GM12891 (cell line): Measurements from ENCODE around the gene ARHGAP6.
A peak's percentile ranks its signal among the peaks of the same experiment; 100 is the strongest.

Experiments used
- DNase-seq: peaks from one replicate; pipeline ENCODE4 v3.0.0; 2011; ENCODE audit warnings: low spot score; ENCODE audit not compliant: insufficient read length
- FAIRE-seq: peaks from 2 replicates; lab custom pipeline; 2011; peaks lifted over from hg19 to GRCh38; lab: Jason Lieb, UNC
- PAX5 ChIP-seq: IDR thresholded peaks from 2 replicates; pipeline ENCODE4 v1.6.1; 2011; ENCODE audit warnings: low read length, moderate library complexity, mild to moderate bottlenecking; ENCODE audit not compliant: insufficient read depth, severe bottlenecking
- POLR2A ChIP-seq: IDR thresholded peaks from 2 replicates; pipeline ENCODE4 v1.6.1; 2011; ENCODE audit warnings: low read depth, low read length, control low read depth
- POLR2AphosphoS5 ChIP-seq: IDR thresholded peaks from 2 replicates; pipeline ENCODE4 v1.6.1; 2011; ENCODE audit warnings: low read depth, low read length, control low read depth
- POU2F2 ChIP-seq: IDR thresholded peaks from 2 replicates; pipeline ENCODE4 v1.6.1; 2011; ENCODE audit warnings: low read depth, mild to moderate bottlenecking, control low read depth, low read length, moderate library complexity
- SPI1 ChIP-seq: IDR thresholded peaks from 2 replicates; pipeline ENCODE4 v1.6.1; 2011; ENCODE audit warnings: low read depth, low read length, control low read depth
- TAF1 ChIP-seq: IDR thresholded peaks from 2 replicates; pipeline ENCODE4 v1.6.1; 2011; ENCODE audit warnings: low read depth, low read length, control low read depth

The ARHGAP6 gene

GRCh38 chrX:11119313-11119943, 546.3 kb downstream of the ARHGAP6 start:
- TF ChIP-seq SPI1: no peak
- TF ChIP-seq POU2F2: no peak
- TF ChIP-seq TAF1: no peak
- no peak for TF ChIP-seq PAX5
- no peak for TF ChIP-seq POLR2A
- no peak for TF ChIP-seq POLR2AphosphoS5
- FAIRE-seq (no peak), DNase-seq (no peak)

- FAIRE-seq: no peak
- TF ChIP-seq POLR2A (no peak), POU2F2 (no peak), TAF1 (no peak), SPI1 (no peak), POLR2AphosphoS5 (no peak), PAX5 (no peak)
- no peak for DNase-seq
Measured at GRCh38 chrX:11117745-11118144, 548.0 kb downstream of the ARHGAP6 start.

- FAIRE-seq (peak; percentile 48), DNase-seq (no peak)
- no peak for TF ChIP-seq TAF1
- peak; percentile 85 for TF ChIP-seq SPI1
Measured at GRCh38 chrX:11113731-11114130, 552.0 kb downstream of the ARHGAP6 start.

GRCh38 chrX:11111947-11112346, 553.8 kb downstream of the ARHGAP6 start:
- no peak for TF ChIP-seq POLR2AphosphoS5
- FAIRE-seq: no peak

GRCh38 chrX:11111037-11111851, 554.5 kb downstream of the ARHGAP6 start, which contains the start of gene HCCS:
TSS of gene HCCS (plus strand) at chrX:11111332. CDS start at chrX:11112061, 729 bp downstream.
- DNase-seq: peak; percentile 39
- TF ChIP-seq POLR2AphosphoS5 (peak; percentile 75), POLR2A (peak; percentile 53), SPI1 (no peak)
- FAIRE-seq: peak; percentile 99

More at GRCh38 chrX:11111947-11112346, 553.8 kb downstream of the ARHGAP6 start:
- DNase-seq: no peak

GRCh38 chrX:11109968-11110367, 555.8 kb downstream of the ARHGAP6 start:
- FAIRE-seq (peak; percentile 41), DNase-seq (no peak)
- TF ChIP-seq POU2F2: no peak
- TF ChIP-seq POLR2A: no peak
- no peak for TF ChIP-seq PAX5
- TF ChIP-seq TAF1: no peak
- TF ChIP-seq SPI1: no peak
- TF ChIP-seq POLR2AphosphoS5: no peak

- no peak for DNase-seq
- FAIRE-seq: no peak
- TF ChIP-seq SPI1 (peak; percentile 54; the same call in 1 of the 2 replicates), TAF1 (no peak)
Measured at GRCh38 chrX:11108253-11108941, 557.3 kb downstream of the ARHGAP6 start.

GRCh38 chrX:11105080-11105479, 560.6 kb downstream of the ARHGAP6 start:
- TF ChIP-seq POLR2AphosphoS5 (no peak), POLR2A (no peak), PAX5 (no peak), POU2F2 (no peak), SPI1 (no peak), TAF1 (no peak)
- no peak for DNase-seq
- FAIRE-seq: no peak

- no peak for FAIRE-seq
- no peak for TF ChIP-seq POLR2AphosphoS5
- TF ChIP-seq SPI1: no peak
- TF ChIP-seq POLR2A: no peak
- TF ChIP-seq POU2F2: no peak
- no peak for TF ChIP-seq PAX5
- TF ChIP-seq TAF1: no peak
Measured at GRCh38 chrX:11103751-11104150, 562.0 kb downstream of the ARHGAP6 start.

GRCh38 chrX:11103006-11103405, 562.7 kb downstream of the ARHGAP6 start:
- DNase-seq: no peak
- no peak for TF ChIP-seq POLR2AphosphoS5
- TF ChIP-seq POU2F2: no peak
- no peak for TF ChIP-seq POLR2A
- TF ChIP-seq SPI1: no peak
- TF ChIP-seq PAX5: no peak
- no peak for TF ChIP-seq TAF1
- FAIRE-seq: no peak

More at GRCh38 chrX:11103751-11104150, 562.0 kb downstream of the ARHGAP6 start:
- no peak for DNase-seq
